SIG-M5 treated with dmso at 0.1 percent for 504 hours (cell line): Measurements from ENCODE around the gene ZBTB20.

ENCODE experiments used
- DNase-seq: peaks from one replicate; lab custom pipeline; 2025; ENCODE audit not compliant: unreplicated experiment; lab: John Stamatoyannopoulos, UW

The ZBTB20 gene

GRCh38 chr3:114718898-114719210 lies 428.2 kb downstream of the ZBTB20 start:
- DNase-seq, result no peak

DNA sequence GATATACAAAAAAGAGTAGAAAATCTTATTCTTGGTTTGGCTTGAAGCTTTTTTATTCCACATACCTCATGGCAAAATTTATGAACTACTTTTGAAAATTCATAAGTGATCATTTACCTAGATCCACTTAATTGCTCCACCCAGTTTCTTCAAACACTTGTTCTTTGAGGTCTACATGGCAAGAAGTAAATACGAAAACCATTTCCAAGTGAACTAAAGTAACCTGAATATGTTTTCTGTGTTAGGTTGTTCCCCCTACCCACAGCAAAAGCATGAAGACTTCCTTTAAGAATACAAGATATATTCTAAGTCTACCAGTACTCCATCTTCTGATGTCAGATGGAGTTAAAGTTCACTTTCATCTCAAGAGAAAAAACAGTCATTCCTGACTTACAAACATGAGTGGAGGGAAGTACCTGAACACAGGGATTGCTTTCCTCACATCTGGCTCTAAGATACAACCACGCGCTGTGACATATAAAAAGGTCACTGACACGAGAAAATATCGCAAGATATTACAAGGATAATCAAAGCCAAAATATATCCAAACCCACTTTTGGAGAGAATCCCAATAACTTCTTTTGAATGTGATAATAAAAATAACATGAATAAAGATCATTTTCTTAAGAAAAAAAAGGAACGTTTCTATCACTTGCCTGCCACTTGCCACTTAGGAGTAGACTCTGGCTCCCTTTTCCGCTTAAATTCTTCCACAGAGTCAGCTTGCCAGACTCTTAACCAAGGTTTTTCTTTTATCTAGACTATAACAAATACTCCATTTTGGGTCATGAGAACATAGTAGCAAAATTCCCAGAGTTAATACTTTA lies 428.8 kb downstream of the ZBTB20 start:
- no peak for DNase-seq

GRCh38 chr3:114716916-114717315 lies 430.2 kb downstream of the ZBTB20 start:
- DNase-seq, result no peak

GRCh38 chr3:114716126-114716525 lies 431.0 kb downstream of the ZBTB20 start:
- no peak for DNase-seq

DNA sequence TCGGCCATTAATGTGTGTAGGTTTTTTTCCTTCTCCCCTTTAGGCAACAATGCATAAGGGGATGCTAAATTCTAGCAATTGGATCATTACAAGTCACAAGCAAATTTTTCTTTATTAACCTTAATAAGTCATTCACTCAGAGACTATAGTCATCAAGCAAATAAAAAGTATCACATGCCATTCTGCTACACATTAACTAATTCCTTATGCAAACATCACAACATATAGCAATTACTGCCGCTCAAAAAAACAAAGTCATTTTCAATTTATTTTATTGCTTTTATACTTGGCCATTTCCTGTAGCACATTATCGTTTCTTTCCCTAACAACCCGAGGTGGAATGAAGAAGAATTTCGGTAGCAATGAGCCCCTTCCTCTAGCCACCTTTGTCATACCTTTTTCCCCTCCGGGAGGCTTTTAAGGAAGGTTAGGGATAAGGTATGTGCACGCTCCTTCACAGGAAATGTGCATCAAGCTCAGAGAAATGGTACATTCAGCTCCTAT lies 432.1 kb downstream of the ZBTB20 start:
- no peak for DNase-seq

GRCh38 chr3:114714237-114714636 lies 432.9 kb downstream of the ZBTB20 start:
- no peak for DNase-seq

DNA sequence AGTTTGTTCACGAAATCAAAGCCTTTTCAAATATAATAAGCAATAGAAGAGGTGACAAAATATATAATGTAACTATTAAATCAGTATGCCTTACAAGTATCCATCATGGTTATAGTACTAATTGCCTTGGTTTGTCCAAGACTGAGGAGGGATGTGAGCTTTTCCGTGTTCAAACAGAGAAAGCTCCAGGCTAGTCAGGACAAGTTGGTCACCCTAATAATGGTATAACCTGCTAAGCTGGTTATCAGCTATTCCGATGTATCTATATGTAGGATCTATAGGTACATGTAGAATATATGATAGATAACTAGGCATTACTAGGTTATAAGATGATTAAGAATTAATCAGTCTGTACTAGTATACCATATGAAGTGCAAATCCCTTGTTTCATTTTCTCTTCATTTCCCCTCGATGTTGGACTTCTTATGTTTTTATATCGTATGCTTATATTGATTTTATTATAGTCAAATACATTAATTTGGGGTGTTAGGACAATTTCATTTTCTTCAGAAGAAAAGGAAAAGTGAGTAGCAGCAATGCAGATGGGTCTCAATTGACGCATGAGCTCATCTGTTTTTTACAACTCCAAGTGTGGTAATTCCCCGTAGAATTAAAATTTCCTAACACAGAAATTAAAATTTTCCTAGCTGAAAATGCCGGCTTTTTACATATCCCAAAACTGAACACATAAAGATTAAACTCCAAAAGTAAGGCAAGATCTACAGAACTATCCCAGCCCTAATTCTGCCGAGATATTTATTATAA lies 434.2 kb downstream of the ZBTB20 start:
- DNase-seq, result no peak

DNA sequence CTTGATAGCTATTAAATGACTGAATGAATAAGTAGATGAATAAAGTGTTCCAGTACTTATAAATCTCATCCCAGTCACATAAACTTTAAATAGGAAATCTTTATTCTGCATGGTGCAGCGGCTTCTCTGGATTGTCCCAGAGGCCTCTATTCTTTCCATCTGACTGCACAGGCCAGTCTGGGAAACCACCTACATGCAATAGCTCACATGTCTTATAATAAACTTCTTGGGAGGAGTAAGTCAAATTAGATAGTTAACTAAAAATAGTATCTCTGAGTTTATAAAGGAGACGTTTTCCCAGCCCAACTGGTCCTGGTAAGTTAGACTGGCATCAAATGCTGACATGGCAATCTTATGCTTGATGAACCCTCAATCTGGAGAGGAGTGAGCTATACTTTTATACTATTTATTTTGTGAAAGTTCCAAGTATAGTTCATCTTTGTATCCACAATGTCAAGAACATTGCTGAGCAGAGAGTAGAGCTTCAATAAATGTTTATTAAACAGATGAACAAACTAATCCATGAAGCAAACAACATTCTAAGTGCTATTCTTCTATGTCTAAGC lies 435.7 kb downstream of the ZBTB20 start:
- no peak for DNase-seq

GRCh38 chr3:114709102-114709501 lies 438.0 kb downstream of the ZBTB20 start:
- DNase-seq, result no peak

DNA sequence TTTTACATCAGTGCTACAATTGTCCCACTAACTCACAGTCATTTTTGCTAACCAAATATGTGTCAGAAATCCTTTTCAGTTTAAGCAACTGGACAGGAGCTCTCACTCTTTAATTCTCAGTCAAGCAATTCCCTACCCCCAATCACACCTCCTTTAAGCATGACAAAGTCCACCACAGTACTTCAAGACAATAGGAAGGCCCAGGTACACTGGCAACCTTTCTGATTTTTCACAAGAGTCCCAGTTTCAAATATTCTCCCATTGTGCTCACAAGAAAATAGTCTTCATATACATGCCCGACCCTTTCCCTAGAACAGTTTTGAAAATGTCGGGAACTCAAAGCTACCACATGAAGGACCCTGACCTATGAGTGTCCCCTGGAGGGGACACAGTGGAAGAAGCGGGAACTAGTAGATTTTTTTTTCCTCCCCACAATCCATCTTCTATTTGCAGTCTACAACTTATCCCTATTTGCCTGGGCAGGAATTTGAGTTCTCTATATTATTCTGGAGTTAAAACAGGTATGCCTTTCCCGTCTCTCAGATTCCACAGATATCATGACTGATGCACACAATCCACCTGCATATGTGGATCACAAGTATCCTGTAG lies 439.7 kb downstream of the ZBTB20 start:
- no peak for DNase-seq

DNA sequence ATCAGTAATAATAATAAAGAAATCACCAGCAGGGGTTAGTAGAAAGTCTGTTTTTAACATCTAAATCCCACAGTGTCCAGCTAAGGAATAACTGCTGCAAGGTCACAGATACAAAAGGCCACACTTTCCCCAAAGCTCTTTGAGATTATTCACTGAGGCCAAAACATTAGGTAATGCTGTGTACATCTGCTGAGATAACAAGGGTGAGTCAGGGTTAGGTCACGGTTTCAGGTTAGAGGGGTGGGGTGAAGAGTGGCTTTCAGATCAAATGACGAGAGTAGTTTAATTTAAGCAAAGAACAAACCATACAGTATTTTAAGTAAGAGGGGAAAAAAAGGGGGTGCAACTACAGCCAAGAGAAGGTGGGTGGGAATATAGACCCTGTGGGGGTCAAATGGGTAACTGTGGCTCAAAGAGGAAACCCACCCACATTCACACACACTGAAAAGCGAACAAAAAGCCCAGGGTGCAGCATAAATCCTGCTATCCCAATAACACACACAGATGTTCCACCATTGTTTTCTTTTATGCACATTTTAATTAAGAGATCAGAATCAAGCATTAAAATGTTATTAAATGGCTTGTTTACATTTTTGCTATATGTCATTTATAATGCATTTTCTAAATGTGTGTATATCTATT lies 440.4 kb downstream of the ZBTB20 start:
- DNase-seq, result no peak

DNA sequence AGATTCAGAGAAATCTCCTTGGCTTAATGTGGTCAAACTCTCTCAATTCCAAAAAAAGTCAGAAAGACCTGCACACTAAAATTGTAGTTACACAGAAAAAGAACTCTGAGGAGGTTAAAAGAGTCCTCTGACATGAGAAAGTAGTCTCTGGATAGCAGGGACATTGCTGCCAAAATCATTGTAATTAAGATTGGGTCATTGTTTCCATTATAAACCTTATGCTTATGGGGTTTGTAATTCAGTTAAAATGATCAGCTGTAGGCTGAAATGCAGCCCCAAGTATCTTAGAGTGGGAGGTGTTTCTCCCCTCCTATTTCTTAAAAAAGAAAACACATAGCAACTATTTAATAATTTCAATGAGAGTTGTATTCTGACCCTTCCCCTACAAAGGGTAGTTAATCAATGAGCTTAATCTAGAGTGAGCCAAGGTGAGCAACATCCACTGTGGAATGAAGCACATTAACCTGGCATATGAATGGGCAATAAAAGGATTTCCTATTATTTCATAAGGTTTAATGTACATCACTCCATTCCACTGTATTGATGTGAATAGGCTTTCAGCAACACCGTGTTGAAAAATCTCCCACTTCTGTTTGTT lies 446.4 kb downstream of the ZBTB20 start:
- DNase-seq, result no peak

DNA sequence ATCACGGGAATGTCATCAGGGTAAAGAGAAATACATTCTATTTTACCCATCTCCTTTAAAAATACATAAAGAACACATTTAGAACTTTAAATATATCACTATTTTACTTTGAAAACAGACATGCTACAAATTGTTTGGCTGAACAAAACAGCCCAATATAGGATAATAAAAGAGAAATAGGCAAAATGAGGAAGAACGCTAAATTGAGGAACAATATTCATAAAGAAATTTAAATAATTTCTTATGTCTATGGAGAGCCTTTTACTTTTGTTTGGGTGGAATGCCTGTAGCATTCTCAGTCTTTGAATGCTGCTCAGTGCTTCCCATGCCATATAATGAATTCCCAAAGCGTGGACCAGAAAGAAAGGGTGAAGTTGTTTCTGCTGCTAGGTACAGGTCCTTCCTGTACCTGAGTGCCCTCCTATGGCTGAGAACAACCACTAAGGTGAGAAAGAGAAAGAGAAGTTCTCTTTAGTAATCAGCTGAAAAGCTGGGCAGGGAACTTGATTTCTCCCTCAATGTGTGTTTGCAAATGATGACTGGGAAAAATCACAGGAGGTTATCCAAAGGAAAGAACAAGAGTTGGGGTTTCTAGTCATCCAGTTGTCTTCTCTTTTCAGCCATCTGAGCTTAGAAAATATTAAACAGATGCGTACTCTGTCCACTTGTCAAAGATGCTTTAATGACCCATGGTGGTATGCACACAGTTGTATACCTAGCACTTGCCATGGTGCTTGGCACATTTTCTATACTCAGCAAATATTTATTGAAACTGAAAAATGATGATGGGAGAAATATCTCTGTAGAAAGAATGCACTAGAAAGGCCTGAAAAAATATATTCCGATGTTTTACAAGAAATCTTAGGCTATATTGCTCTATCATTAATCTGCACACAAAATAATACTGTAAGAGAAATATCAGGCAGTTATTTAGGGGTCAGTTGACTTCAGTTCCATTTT lies 448.7 kb downstream of the ZBTB20 start:
- no peak for DNase-seq

DNA sequence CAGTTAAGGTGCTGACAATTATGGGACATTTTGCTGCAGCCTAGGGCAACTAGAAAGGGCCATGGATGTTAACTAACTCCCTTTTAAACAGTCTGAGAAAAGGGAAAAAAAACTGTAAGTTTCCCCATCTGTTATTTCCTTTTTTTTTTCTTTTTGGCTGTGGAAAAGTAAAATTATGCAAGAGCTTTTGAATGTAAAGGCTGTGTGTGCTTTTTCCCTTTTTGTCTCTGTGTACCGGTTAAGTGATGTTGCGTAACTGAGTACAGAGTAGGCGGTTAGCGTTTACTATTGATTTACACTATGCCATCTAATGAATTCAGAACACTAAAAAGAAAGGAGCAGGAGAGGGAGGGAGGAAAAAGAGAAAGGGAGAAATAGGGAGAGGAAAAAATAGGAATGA lies 449.7 kb downstream of the ZBTB20 start:
- peak; percentile 92 for DNase-seq

- no peak for DNase-seq
These were observed 452.8 kb downstream of the ZBTB20 start for GRCh38 chr3:114694251-114694650.

DNA sequence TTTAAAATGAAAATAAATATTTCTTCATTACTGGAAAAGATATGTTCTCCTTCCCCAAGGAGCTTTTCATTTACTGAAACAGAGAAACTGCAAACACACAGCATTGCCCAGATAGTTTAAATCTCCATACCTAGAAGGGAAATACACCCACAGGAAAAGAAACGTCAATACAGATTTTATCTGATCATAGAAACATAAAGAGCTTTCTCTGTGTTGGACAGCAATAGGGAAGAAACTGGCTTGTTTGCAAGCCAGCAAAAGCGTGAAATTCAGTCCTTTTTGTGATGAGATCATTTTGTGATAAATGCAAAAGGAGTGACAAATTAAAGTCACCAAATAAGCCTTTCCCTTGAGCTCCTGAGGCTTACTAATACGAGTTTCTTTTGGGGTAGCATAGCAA lies 455.2 kb downstream of the ZBTB20 start:
- no peak for DNase-seq

- no peak for DNase-seq
These were observed 456.2 kb downstream of the ZBTB20 start for GRCh38 chr3:114690911-114691310.

- DNase-seq, result no peak
These were observed 459.9 kb downstream of the ZBTB20 start for GRCh38 chr3:114687151-114687550.

- DNase-seq, result no peak
These were observed 460.5 kb downstream of the ZBTB20 start for GRCh38 chr3:114686621-114687020.

DNA sequence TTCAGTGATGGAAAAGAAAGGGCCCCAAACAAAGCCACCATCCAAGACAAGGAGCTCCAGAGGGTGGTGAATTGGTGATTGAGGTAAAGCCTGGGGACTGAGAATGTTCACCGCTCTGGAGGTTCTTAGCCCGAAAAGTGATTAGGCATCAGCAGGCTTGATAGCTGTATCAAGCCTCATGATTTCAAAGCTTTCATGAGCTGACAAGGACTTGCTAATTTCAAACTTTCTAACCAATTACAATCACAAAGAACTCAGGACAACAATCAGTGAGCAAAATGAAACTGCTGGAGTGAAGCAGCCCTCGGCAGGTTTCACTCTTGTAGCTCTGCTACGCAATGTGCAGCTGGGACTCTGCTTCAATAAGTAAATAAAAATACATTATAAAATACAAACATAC lies 461.9 kb downstream of the ZBTB20 start:
- DNase-seq, result no peak
